ENCODE measurements around the gene SUSD3. TPM values are rescaled to one million over a fixed set of nuclear protein-coding genes. Genes with fewer than 3 reads are reported as not detected.

The SUSD3 gene
- polyA plus RNA-seq, 4 donors, result 3.7 to 10.1 (median 3.8) TPM; not detected in 1

DNA sequence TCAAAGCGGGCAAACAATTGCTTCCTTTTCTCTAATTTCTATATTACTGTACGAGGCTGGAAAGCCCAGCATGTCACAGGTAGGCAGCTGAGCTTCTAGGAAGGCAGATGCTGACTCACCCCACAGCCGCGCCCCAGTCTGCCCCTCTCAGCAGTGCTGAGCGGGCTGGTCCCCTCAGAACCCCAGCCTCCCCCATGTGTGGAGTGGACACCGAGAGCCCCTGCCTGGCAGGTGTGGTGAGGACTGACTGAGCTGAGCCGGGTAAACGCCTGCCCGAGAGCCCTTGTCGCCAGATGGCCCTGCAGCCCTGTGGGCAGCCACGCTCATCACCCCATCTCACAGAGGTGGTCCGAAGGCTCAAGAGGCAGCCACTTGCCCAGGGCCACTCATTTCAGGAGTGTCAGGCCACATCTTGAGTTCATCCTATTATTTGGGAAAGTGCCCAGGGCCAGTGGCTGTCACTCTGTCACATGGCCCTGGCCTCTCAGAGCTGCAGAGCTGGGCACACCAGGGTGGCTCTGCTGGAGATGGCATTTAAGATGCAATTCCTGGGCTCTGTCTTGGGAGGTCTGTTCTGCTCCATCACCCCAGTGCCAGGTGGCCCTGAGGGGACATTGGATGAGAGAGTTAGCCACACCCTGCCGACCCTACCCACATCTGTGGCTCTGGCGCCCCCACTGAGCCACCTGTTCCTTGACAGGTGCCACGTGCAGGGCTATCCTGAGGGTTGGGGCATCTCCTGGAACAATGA, 50.0 kb downstream of the SUSD3 start:
- FAIRE-seq (no peak), DNase-seq (no peak)
- Histone ChIP-seq H3K9me3 (ENCODE audit: control insufficient read depth in 2 of 2, insufficient read depth in 1 of 2, low read depth in 1 of 2, low read length in 1 of 2) (peaks cover 0 to 2% of the 10 kb centered on the region in 2 donors), H3K27me3 (ENCODE audit: control insufficient read depth in 3 of 3, insufficient read depth in 3 of 3, low read length in 3 of 3) (no peaks in the 10 kb centered on the region), H3K4me3 (ENCODE audit: low read depth in 1 of 3, low read length in 3 of 3) (no peak overlapping the region), H3K27ac (ENCODE audit: low read depth in 1 of 3, low read length in 2 of 3) (no peak overlapping the region), H3K36me3 (ENCODE audit: control insufficient read depth in 3 of 3, insufficient read depth in 2 of 3, low read depth in 1 of 3, low read length in 3 of 3) (peaks cover 0 to 66% (median 14%) of the 10 kb centered on the region in 3 donors), H3K4me1 (ENCODE audit: control insufficient read depth in 3 of 3, insufficient read depth in 2 of 3, low read depth in 1 of 3, low read length in 2 of 3) (no peaks in the 10 kb centered on the region)
- 80 to 83% (median 82%) methylated on average over 15 of the region's 15 CpGs for WGBS, 3 donors

DNA sequence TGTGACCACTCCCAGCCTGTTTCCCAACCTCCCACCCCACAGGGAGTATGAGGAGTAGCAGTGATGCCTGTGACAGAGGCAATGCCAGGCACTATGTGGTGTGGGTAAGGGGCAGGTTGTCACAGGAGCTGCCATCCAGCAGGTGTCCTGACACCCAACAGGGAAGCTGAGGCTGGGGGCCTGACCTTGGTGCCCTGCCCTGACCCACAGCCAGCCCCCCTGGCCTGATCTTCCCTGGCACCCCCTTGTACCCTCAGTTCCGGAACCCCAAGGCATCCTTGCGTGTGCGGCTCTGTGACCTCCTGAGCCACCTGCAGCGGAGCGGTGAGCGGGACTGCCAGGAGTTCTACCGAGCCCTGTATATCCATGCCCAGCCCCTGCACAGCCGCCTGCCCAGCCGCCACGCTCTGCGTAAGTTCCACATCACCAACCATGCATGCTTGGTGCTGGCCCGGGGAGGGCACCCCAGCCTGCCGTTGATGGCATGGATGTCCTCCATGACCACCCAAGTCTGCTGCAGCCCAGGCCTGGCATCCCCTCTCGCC, 51.9 kb downstream of the SUSD3 start:
- Histone ChIP-seq H3K27ac (ENCODE audit: low read depth in 1 of 3, low read length in 2 of 3) (no peak overlapping the region), H3K27me3 (ENCODE audit: control insufficient read depth in 3 of 3, insufficient read depth in 3 of 3, low read length in 3 of 3) (no peaks in the 10 kb centered on the region), H3K4me1 (ENCODE audit: control insufficient read depth in 3 of 3, insufficient read depth in 2 of 3, low read depth in 1 of 3, low read length in 2 of 3) (no peaks in the 10 kb centered on the region), H3K4me3 (ENCODE audit: low read depth in 1 of 3, low read length in 3 of 3) (no peak overlapping the region), H3K36me3 (ENCODE audit: control insufficient read depth in 3 of 3, insufficient read depth in 2 of 3, low read depth in 1 of 3, low read length in 3 of 3) (peaks cover 0 to 80% (median 14%) of the 10 kb centered on the region in 3 donors), H3K9me3 (ENCODE audit: control insufficient read depth in 2 of 2, insufficient read depth in 1 of 2, low read depth in 1 of 2, low read length in 1 of 2) (no peaks in the 10 kb centered on the region)
- no peak for FAIRE-seq
- WGBS, 3 donors, result 94 to 97% (median 96%) methylated on average over 14 of the region's 14 CpGs
- no peak for DNase-seq

DNA sequence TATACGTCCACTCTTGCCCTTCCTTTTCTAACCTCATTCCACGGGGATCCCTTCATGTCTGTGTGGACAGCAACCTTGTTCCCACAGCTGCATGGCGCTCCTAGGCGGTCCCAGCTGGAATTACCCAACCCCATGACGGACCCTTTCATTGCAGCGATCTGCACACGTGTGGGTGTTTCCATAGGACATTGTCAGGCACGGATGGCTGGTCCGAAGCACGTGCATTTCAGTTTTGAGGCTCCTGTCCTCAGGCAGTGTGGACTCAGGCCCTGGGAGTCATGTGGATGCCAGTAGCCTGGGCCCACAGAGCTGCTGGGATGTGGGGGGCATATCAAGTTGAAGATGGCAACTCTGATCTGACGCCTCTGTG, 52.5 kb downstream of the SUSD3 start:
- H3K36me3 ChIP-seq (ENCODE audit: control insufficient read depth in 3 of 3, insufficient read depth in 2 of 3, low read depth in 1 of 3, low read length in 3 of 3), result peaks cover 0 to 80% (median 14%) of the 10 kb centered on the region in 3 donors
- DNase-seq (no peak), FAIRE-seq (no peak)
- H3K27ac ChIP-seq (ENCODE audit: low read depth in 1 of 3, low read length in 2 of 3), result no peak overlapping the region
- no peak overlapping the region for H3K4me3 ChIP-seq (ENCODE audit: low read depth in 1 of 3, low read length in 3 of 3)
- no peaks in the 10 kb centered on the region for H3K27me3 ChIP-seq (ENCODE audit: control insufficient read depth in 3 of 3, insufficient read depth in 3 of 3, low read length in 3 of 3)
- H3K9me3 ChIP-seq (ENCODE audit: control insufficient read depth in 2 of 2, insufficient read depth in 1 of 2, low read depth in 1 of 2, low read length in 1 of 2), result no peaks in the 10 kb centered on the region
- no peaks in the 10 kb centered on the region for H3K4me1 ChIP-seq (ENCODE audit: control insufficient read depth in 3 of 3, insufficient read depth in 2 of 3, low read depth in 1 of 3, low read length in 2 of 3)
- 91 to 94% (median 91%) methylated on average over 11 of the region's 11 CpGs for WGBS, 3 donors

DNA sequence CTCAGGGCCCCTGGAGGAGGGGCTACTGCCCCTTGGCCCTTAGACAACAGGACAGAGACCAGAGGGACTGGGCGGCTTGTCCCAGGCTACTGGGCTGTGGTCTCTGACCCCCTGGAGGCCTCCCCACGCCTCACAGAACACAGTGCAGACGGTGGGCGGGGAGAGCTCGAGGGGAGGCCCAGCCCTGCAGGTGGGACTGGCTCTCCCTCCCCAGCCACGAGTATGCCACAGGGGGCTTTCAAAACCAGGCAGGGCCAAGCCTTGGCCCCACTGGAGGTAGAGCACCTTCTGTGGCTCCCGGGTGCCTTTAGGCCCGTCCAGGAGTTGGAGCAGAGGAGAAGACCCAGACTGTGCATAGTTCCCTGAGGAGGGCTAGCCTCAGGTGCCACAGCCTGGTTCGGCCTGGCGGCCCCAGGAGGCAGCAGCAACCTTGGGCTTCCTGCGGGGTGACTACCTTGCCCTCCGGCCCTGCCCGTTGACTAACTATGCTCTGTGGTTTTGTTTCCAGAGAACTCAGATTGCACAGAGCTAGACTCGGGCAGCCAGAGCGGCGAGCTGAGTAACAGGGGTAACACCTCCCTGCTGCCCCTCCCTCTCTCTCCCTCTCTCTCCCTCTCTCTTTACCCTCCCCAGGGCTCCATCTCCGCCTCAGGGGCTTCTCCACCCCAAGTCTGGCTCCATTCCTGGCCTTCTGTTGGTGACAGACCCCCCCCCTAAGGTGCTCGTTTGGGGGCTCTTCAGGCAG, 53.0 kb downstream of the SUSD3 start:
- FAIRE-seq, result no peak

DNA sequence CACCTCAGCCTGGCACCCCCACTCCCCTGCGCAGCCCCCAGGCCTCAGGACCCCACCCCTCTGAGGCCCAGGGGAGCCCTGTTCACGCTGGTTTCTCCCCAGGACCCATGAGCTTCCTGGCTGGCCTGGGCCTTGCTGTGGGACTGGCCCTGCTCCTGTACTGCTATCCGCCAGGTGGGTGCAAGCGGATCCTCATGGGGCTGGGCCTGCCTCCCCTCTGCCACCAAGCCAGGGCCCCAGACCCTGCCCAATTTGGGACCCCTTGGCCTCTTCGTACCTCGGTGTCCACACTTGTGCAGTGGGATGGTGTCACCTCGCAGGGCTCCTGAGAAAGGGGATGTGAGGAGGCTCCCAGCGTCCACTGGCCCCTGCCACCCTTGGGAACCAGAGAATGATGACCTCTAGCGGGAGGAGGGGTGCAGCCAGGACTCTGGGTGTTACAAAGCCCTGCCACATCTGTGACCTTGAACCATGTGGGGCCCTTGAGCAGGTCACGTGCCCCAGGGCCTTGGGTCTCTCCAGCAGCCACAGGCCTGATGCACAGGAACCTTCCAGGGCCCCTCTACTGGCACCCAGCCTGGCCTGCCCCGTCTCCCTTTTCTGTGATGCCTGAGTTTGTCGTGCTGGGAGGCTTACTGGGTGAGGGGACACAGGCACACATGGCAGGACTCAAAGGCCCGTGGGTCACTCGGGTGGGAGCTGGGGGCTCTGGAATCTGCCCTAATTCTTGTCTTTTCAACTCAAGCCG, 53.8 kb downstream of the SUSD3 start:
- WGBS, 3 donors, result 87 to 90% (median 88%) methylated on average over 15 of the region's 15 CpGs

More for the DNA sequence above, 53.0 kb downstream of the SUSD3 start:
- Histone ChIP-seq H3K36me3 (ENCODE audit: control insufficient read depth in 3 of 3, insufficient read depth in 2 of 3, low read depth in 1 of 3, low read length in 3 of 3) (peaks cover 0 to 80% (median 14%) of the 10 kb centered on the region in 3 donors), H3K9me3 (ENCODE audit: control insufficient read depth in 2 of 2, insufficient read depth in 1 of 2, low read depth in 1 of 2, low read length in 1 of 2) (no peaks in the 10 kb centered on the region), H3K27me3 (ENCODE audit: control insufficient read depth in 3 of 3, insufficient read depth in 3 of 3, low read length in 3 of 3) (no peaks in the 10 kb centered on the region), H3K4me3 (ENCODE audit: low read depth in 1 of 3, low read length in 3 of 3) (no peak overlapping the region), H3K27ac (ENCODE audit: low read depth in 1 of 3, low read length in 2 of 3) (no peak overlapping the region), H3K4me1 (ENCODE audit: control insufficient read depth in 3 of 3, insufficient read depth in 2 of 3, low read depth in 1 of 3, low read length in 2 of 3) (peaks cover 0 to 5% (median 0%) of the 10 kb centered on the region in 3 donors)
- WGBS, 3 donors, result 89 to 91% (median 90%) methylated on average over 18 of the region's 18 CpGs
- no peak for DNase-seq

DNA sequence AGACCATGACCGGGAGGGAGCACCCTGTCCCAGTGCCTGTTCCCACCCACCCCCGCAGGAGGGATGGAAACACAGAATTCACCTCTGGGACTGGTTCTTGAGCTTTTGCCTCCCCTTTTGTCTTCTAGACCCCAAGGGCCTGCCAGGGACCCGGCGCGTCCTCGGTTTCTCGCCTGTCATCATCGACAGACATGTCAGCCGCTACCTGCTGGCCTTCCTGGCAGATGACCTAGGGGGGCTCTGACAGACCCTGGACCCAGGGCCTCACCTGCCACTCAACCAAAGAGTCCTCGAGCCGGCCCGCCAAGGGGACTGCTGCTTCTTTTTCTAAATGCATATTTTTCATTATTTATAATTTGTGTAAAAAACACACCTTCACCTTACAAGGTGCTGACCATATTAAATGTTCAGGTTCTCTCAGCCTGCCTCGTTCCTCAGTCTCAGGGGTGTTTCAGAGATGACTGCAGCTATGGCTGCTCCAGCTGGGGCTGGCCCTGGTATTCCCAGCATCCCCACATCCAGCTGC, 54.4 kb downstream of the SUSD3 start:
- peaks cover 0 to 68% (median 14%) of the 10 kb centered on the region in 3 donors for H3K36me3 ChIP-seq (ENCODE audit: control insufficient read depth in 3 of 3, insufficient read depth in 2 of 3, low read depth in 1 of 3, low read length in 3 of 3)

More for the DNA sequence above, 53.8 kb downstream of the SUSD3 start:
- H3K27ac ChIP-seq (ENCODE audit: low read depth in 1 of 3, low read length in 2 of 3), result no peak overlapping the region
- no peak overlapping the region for H3K4me3 ChIP-seq (ENCODE audit: low read depth in 1 of 3, low read length in 3 of 3)
- no peaks in the 10 kb centered on the region for H3K27me3 ChIP-seq (ENCODE audit: control insufficient read depth in 3 of 3, insufficient read depth in 3 of 3, low read length in 3 of 3)
- peaks cover 0 to 75% (median 14%) of the 10 kb centered on the region in 3 donors for H3K36me3 ChIP-seq (ENCODE audit: control insufficient read depth in 3 of 3, insufficient read depth in 2 of 3, low read depth in 1 of 3, low read length in 3 of 3)
- peaks cover 0 to 8% (median 0%) of the 10 kb centered on the region in 3 donors for H3K4me1 ChIP-seq (ENCODE audit: control insufficient read depth in 3 of 3, insufficient read depth in 2 of 3, low read depth in 1 of 3, low read length in 2 of 3)
- no peak for FAIRE-seq
- DNase-seq, result no peak
- H3K9me3 ChIP-seq (ENCODE audit: control insufficient read depth in 2 of 2, insufficient read depth in 1 of 2, low read depth in 1 of 2, low read length in 1 of 2), result no peaks in the 10 kb centered on the region

DNA sequence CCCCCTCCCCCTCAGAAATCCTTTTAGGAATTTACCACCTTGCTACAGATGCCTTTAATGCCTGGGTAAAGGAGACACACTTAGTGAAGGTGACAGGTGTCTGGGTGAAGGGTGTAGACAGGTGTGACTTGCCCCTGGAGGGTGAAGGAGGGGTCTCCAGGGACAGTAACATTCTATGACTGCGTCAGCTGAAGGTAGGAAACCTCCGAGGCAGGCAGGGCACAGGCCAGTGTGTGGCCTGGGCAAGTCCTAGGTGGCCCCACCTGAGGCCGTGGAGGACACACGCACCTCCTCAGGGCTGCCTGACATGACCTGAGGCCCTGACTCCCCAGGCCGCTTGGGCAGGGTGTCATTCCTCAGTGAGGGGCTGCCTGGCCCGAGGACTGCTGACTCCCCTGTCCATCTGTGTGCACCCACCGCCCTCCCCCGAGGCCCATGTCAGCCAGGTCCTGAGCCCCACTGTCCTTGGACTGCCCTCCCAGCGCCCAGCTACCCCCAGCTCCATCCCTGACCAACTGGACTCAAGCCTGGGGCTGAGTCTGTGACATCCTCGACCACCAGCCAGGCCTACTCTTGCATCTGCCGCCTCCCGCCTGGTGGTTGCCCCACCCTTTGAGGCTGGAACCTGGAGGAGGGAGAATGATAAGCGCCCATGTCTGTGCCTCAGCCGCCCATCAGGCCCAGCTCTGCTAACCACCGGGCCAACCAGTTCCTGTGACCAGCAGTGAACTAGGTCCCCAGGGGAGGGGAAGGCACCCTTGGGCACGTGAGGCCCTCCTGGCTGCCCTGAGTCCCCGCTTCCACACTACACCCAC, 55.9 kb downstream of the SUSD3 start:
- DNase-seq (no peak), FAIRE-seq (no peak)
- H3K27ac ChIP-seq (ENCODE audit: low read depth in 1 of 3, low read length in 2 of 3), result no peak overlapping the region
- no peaks in the 10 kb centered on the region for H3K27me3 ChIP-seq (ENCODE audit: control insufficient read depth in 3 of 3, insufficient read depth in 3 of 3, low read length in 3 of 3)
- peaks cover 0 to 9% (median 0%) of the 10 kb centered on the region in 3 donors for H3K4me1 ChIP-seq (ENCODE audit: control insufficient read depth in 3 of 3, insufficient read depth in 2 of 3, low read depth in 1 of 3, low read length in 2 of 3)
- no peaks in the 10 kb centered on the region for H3K9me3 ChIP-seq (ENCODE audit: control insufficient read depth in 2 of 2, insufficient read depth in 1 of 2, low read depth in 1 of 2, low read length in 1 of 2)
- peaks cover 0 to 55% (median 14%) of the 10 kb centered on the region in 3 donors for H3K36me3 ChIP-seq (ENCODE audit: control insufficient read depth in 3 of 3, insufficient read depth in 2 of 3, low read depth in 1 of 3, low read length in 3 of 3)
- WGBS, 3 donors, result 81 to 84% (median 83%) methylated on average over 16 to 17 of the region's 17 CpGs
- no peak overlapping the region for H3K4me3 ChIP-seq (ENCODE audit: low read depth in 1 of 3, low read length in 3 of 3)

More for the DNA sequence above, 54.4 kb downstream of the SUSD3 start:
- Histone ChIP-seq H3K27me3 (ENCODE audit: control insufficient read depth in 3 of 3, insufficient read depth in 3 of 3, low read length in 3 of 3) (no peaks in the 10 kb centered on the region), H3K4me3 (ENCODE audit: low read depth in 1 of 3, low read length in 3 of 3) (no peak overlapping the region), H3K27ac (ENCODE audit: low read depth in 1 of 3, low read length in 2 of 3) (no peak overlapping the region), H3K4me1 (ENCODE audit: control insufficient read depth in 3 of 3, insufficient read depth in 2 of 3, low read depth in 1 of 3, low read length in 2 of 3) (peaks cover 0 to 8% (median 0%) of the 10 kb centered on the region in 3 donors), H3K9me3 (ENCODE audit: control insufficient read depth in 2 of 2, insufficient read depth in 1 of 2, low read depth in 1 of 2, low read length in 1 of 2) (no peaks in the 10 kb centered on the region)
- no peak for FAIRE-seq
- 84 to 95% (median 85%) methylated on average over 13 of the region's 13 CpGs for WGBS, 3 donors
- no peak for DNase-seq
